LNCAP (cell line): Measurements from ENCODE around the gene IFT27.

Source experiments
- CTCF ChIP-seq: fragments of 450-650 bp; IDR thresholded peaks from 2 replicates; pipeline ENCODE4 v1.5.1; 2017; ENCODE audit warnings: mild to moderate bottlenecking

IFT27 gene

GRCh38 chr22:36768141-36768540 is 7.8 kb downstream of the IFT27 start:
- TF ChIP-seq CTCF, result no peak

GRCh38 chr22:36767035-36767775 is 8.7 kb downstream of the IFT27 start:
- TF ChIP-seq CTCF, result no peak

- no peak for TF ChIP-seq CTCF
These were observed 9.9 kb downstream of the IFT27 start for GRCh38 chr22:36765943-36766450.

- no peak for TF ChIP-seq CTCF
These were observed 10.6 kb downstream of the IFT27 start for GRCh38 chr22:36765131-36765942.

GRCh38 chr22:36764641-36765040 is 11.3 kb downstream of the IFT27 start:
- TF ChIP-seq CTCF, result no peak

GRCh38 chr22:36764060-36764459 is 11.9 kb downstream of the IFT27 start:
- TF ChIP-seq CTCF, result no peak

- TF ChIP-seq CTCF, result no peak
These were observed 12.3 kb downstream of the IFT27 start for GRCh38 chr22:36763576-36763975.
